CD4-positive, alpha-beta T cell treated with Interleukin-6 at 100 ng/mL for 8 hours (primary cell): ENCODE data around the gene PITPNM3.

Source experiments
- DNase-seq: peaks from one replicate; pipeline ENCODE4 v3.0.0-alpha.2; 2020; ENCODE audit warnings: mixed read lengths, low spot score

PITPNM3 gene

DNA sequence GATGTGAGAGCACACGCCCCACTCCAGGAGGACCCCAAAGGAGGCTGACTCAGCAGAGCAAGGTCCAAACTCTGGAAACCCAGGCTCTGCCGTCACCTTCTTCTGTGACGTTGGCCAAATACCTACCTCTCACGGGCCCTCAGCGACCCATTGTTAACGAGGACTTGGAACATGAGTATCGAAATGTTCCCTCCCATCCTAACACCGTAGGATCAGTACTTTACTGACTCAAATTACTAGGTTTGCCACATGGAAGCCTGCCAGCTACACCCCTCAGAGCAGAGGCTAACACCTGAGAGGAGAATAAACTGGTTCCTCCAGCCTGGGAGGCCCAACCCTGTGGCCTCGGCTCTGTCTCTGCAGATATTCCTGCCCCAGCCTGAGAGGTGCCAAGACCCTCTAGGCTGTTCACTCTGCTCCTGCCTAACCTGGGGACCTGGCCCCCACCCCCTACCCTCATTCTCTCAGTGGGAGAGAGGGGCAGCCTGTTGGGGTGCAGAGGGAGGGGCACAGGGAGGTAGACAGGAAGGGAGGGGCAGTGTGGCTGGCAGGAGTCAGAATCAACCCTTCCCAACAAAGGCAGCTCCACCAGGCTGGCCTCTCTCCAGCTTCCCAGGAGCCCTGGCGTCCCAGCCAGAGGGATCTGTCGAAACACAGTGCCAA is 4.4 kb downstream of the PITPNM3 start:
- no peak for DNase-seq

DNA sequence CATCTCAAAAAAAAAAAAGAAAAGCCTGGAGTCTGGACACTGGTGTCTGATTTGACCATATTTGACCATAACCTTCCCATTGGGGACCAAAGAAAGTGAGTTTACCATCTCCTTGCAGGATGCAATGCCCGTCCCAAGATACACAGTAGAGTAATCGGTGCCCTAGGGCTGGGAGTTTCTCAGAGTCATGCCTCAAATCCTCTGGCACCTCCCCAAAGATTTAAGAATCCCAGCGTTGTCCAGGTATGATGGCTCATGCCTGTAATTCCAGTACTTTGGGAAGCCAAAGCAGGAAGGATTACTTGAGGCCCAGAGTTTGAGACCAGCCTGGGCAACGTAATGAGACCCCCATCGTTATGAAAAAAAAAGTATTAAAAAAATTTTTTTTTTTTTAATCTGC is 5.0 kb downstream of the PITPNM3 start:
- DNase-seq: no peak

DNA sequence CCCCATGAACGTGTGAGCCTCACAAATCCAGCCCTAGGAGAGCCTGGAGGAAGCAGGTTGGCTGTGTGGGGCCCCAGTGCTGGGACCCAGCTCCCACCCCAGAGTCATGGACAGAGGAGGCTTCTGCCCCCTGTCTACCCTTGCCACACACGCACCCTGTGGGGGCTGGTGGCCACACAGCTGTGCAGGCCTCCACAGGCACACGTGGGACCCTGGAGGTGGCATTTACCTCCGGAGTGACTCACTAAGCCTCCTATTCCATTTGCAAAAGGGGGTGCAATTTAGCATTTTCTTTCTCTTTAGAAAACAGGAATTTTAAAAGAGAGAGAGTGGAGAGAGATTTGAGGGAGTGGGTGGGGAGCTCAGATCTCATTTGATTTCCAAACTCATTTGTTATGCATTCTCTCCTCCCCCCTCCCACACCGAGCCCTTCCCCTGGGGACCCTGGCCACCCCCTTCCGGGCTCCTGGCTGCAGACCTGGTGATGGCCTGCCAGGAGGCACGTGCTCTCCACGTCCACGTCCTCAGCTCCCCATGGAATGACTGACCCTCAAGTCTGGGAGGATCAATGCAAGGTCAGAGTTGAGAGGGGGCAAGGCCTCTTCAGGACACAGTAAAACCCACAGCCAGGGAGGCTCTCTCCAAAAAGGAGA is 6.8 kb downstream of the PITPNM3 start:
- DNase-seq: no peak

DNA sequence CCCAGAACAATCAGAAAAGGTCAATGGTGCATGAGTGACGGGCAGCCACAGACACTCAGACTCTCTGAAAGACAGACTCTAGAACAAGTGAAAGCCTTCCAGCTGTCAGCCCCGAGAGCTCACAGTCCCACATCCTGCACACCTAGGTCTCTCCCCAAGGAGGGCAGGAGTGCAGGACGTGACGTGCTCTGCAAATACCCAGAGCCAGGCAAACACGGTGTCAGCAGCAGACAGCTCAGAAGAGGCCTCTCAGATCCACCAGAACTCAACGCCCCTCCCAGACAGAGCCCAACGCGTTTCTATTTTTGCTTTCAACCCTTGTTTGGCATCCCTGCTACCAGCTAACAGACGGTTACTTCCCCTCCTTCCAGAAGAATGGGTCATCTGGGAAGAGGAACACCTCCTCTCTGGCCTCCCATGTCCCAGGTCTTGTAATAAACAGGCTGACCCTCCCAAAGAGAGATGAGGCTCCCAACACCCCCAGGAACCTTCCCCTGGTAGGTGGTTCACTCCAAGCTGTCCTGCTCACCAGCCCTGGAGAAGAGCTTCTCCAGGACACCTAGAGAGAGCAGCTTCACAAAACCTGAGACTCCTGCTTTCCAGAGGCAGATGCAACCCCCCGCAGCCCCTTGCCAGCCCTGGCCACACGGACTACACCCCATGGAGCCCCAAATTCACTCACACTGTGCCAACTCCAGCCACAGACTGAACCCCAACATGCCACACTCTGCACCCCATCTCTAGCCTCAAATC is 7.6 kb downstream of the PITPNM3 start:
- peak; percentile 8 for DNase-seq

DNA sequence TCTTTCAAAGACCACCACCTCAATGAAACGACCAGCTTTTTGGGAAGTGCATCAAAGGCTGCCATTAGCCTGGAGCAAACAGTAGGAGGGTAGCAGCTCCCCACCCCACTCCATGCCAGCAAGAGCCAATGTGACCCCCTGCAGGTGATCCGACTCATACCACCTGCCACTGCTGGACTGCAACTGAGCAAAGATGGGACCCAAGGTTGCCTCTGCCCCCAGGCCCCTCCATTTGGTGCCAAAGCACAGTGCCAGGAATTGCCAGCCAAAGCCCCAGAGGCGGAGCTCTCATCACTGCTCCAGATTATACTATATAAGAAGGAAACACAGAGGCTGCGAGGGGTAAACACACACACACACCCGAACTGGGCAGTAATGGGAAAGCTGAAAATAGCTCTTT is 8.3 kb downstream of the PITPNM3 start:
- no peak for DNase-seq

DNA sequence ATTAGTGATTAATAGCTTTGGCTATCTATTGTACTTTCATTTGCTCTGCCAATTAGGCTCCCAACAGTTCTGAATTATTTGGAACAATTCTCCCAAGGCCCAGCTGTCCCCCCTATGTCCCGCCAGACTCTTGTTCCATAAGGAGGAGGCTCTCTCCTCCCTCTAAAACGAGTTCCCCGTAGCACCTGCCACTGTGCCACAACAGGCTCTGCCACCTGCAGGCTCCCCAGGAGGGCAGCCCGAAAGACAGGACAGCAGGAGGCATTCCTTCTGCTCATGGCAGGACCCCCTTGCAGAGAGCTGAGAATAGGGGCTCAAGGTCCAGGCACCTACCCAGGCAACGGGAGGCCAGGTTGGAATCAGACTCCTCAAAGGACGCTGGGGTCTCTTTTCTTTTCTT is 9.0 kb downstream of the PITPNM3 start:
- no peak for DNase-seq

DNA sequence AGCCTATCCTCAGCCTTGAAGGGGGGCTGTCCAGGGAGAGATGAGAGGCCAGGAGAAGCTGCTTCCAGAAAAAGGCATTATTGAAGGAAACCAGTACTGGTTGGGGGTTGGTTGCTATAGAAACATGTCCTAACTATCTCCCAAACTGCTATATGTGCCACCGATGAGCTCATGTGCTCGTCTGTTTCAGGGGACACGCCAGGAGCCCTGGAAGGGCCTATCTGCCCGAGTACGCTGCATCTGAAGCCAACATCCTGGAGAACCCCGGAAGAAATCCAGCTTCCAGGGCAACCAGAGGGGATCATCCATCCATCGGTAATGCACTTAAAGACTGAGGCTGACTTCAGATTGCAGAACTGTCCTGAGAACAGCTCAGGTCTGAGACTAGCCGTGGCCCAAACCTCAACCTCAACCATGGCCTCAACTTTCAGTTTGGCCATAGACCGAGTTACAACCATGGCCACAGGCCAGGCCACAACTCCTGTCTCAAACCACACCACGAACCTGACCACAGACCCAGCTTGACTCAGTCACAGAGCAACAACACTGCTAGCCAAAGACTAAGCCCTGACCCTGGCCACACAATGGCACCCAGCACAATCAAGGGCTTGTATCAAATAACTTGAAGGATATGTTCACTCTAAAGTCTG is 10.2 kb downstream of the PITPNM3 start:
- DNase-seq: no peak

DNA sequence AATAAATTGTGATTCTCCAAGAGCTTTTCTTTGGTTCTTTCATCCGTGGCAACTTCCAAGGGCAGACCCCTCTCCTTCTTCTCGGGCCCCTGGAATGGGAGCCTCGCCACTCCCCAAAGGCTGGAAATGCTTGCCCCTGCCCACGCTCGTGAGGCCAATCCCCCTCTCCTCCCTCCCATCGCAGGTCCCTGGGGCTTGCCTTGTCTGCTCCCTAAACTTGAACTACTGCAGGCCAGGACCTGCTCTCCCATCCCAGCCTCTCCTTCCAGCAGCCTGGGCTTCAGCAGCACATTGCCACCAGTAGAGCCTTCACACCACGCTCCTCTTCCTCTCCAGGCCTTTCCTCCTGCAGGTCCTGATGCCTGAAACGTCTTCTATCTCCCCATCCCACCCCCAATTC is 11.1 kb downstream of the PITPNM3 start:
- DNase-seq: no peak

DNA sequence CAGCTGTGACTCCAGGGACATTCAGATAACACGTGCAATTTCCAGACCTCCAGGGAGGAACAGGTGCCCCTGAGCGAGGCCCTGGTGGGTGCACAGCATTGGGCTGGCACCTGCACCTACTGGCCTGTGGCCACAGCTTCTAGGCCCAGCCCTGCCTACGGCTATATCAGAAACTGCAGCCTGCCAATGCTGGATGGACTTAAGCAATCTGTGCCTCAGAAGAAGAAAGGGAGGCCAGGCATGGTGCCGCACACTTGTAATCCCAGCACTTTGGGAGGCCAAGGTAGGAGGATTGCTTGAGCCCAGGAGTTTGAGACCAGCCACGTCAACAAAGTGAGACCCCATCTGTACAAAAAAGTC is 12.4 kb downstream of the PITPNM3 start:
- no peak for DNase-seq

DNA sequence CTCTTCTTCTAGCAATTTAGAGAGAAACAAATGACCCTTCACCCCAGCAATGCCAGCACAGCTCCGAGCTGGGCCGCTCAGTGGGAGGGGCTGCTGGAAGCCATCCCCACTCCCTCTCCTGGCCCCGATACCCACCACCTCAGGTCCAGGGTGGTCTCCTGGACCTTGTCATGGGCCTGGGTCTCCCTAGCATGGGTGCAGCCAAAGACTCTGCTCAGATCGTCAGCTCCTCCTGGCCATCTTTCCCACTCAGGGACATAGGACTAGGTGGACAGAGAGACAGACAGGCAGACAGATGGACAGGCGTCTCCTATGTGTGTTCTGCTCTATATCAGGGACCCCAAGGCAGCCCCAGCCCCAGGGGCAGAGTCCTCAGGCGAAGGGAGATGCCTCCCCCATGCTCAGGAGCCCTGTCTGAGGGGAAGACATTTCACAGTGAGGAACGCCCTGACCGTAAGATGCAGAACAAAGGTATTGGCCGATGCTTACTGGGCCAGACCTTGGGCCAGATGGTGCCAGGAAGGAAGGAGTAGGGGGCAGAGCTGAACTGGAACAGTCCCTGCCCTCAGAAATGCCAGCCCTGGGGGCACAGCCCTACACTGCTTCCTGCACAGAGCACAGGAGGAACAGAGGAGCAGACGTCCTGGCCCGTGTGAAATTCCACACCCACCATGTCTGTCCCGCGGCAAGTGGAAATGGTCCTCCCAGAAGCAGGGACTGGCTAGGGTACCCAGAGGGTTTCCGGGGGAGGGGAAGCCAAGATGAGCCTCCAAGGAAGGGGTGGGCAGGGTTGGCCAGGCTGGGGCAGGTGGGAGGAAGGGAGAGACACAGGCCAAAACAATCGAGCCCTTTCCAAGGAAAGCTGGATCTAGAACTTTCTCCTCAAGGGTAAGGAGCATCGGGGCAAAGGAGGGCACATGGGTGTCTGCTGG is 13.0 kb downstream of the PITPNM3 start:
- no peak for DNase-seq

DNA sequence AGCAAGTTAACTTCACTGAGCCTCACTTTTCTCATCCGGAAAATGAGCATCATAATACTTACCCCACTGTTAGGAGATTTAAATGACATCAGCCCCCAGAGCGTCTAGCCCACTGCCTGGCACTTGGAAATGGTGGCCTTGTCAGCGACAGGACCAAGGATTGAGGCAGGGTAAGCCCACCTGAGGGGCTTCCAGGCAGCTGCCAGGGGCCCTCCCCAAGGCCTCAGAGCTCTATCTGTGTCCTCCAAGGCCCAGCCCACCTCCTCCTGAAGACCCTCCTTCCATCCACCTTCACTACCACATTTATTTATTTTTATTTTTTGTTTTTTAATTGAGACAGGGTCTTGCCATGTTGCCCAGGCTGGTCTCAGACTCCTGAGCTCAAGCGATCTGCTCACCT is 13.8 kb downstream of the PITPNM3 start:
- DNase-seq: no peak

DNA sequence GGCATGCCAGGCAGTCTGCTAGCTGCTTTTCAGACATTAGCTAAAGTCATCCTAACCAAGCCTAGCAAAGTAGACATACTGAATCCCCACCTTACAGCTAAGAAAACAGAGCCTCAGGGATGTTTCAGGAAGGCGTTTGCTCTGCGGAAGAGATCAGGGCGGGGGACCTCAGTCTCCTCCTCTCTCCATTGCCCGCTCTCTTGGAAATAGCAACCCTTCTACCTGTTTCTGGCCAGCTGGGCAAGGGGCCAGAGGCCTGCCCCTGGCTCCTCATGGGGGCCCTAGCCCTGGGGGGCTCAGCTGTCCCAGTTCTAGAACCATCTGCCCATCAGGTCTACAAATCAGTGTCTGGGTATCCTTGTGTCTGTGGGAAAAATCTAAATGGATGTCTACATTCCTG is 14.5 kb downstream of the PITPNM3 start:
- no peak for DNase-seq

DNA sequence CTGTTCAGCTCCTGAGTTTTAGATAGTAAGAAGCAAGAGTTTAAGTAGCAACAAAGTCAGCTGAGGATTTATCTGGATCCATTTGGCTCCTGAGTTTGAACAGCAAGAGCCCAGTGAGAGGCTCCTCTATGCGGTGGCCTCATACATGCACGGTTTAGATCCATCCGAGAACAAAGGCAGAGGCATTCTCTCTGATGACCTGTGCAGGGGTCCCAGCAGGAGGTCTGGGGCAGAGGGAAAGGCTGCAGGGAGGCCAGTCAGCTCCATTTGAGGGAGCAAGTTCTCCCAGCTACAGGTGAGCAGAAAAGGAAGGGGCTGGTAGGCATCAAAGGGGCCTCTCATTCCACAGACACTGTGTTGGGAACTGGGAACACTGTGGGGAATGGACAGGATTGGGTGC is 16.5 kb downstream of the PITPNM3 start:
- DNase-seq: no peak

DNA sequence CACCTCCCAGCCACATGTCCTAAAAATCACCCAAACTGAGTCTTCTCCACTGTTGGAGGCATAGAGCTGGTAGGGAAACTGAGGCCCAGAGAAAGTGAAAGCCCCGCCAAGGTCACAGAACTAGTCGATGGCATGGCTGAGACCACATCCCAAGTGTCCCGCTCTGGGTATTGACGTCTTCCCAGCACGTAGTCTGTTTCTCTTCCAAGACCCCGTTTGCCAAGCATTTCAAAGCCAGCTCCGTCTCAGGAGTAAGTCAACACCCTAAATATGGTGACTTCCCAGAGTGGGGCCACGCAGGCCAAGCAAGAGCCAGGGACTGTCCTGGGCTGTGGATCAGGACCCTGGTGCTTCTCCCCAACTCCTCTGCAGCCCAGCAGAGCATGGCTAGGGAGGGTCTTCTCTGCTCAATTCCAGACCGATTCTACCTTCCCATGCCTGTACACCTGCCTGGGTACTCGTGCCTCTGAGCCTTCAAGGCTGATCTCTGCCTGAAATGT is 19.7 kb downstream of the PITPNM3 start:
- DNase-seq: no peak

DNA sequence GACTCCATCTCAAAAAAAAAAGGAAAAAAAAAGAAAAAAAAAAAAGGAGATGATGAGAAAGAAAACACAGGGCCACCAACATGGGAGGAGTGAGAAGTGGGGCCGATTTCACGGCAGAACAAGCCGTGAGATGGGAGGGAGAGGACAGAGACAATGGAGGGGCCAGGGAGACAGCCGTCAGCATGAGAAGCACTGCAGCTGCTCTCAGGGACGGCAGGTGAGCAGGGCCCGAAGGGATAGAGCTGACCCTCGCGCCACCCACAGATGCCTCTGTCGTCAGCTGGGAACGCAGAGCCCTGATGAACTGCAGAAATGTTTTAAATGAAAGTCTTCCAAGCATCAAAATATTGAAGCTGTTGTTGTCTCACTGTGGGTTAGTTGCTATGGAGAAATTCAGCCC is 20.3 kb downstream of the PITPNM3 start:
- no peak for DNase-seq

DNA sequence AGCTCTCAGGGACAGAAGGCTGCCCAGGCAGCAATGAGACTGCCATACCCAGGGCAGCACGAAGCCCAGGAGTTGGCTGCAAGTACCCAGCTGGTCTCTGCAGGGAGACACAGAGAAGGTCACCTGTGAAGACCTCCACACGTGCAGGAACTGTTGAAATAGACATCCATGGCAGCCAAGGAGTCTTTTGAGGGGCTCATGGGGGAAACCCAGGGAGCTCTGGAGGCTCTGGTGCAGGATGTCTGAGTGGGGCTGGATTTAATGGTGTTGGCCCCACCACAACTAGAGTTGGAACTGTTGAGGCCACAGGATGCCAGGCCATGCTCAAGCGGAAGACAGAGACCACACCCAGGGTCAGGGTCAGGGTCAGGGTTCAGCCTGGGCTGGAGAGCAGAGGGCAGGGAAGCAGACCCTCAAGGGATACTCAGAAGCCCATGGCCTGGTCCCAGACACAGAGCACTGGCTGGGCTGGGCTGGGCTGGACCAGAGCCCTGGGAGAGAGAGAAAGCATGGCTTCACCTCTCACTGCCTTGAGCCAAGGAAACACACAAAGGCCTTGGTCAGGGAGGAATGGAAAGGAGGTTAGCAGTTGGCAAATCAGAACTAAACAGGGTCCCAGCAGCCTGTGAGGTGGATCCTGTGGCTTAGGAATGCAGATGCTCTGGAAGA is 21.4 kb downstream of the PITPNM3 start:
- no peak for DNase-seq

DNA sequence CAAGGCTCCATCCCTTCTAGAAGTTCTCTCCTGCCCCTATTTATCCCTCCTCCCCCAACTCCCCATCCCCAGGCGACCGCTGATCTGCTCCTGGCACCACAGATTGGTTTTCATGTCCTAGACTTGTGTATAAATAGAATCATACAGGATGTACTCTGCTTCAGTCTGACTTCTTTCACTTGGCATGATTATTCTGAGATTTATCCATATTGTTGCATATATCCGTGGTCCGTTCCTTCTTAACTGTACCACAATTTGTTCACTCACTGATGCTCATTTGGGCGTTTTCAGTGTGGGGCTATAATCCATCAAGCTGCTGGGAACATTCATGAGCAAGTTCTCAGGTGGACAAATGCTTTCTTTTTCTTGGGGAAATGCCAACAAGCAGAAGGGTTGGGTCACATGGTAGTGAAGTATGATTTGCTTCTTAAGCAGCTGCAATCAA is 23.9 kb downstream of the PITPNM3 start:
- no peak for DNase-seq

DNA sequence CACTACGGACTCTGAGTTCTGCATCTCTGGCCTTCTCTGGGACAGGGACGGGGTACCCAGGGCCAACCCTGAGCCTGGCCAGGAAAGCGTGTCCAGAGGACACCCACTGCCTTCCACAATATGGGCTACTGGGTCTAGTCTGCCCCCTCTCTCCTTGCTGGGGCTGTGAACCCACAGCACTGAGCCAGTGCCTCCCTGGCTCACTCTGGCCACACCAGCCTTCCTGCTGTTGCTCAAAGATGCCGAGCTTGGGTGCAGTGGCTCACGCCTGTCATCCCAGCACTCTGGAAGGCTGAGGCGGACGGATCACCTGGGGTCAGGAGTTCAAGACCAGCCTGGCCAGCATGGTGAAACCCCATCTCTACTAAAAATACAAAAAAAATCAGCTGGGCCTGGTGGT is 24.8 kb downstream of the PITPNM3 start:
- DNase-seq: no peak

DNA sequence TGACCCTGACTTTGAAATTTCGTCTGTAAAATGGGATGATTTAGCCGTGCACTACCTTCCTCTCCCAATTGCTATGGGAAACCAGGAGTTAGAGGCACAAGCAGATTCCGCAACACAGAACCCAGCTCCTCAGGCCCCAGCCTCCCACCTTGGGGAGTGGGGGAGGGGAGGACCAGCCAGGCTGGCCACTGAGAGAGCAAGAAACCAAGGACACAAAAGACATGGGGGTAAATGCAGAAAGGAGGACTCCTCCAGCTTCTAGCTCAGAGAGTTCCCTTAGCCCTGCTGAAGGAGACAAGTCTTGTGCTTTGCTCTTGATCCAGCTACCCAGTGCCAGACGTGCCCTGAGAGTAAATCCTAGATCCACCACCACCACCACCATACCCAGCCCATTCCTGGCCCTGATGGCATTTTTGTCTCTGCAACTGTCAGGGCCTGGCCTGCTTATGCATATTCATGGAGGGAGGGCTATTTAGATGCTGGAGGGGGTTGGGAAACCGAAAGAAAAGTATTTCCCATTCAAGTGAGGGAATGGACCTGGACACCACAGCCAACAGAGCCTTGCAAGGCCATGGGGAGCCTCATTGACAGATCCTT is 25.9 kb downstream of the PITPNM3 start:
- no peak for DNase-seq

DNA sequence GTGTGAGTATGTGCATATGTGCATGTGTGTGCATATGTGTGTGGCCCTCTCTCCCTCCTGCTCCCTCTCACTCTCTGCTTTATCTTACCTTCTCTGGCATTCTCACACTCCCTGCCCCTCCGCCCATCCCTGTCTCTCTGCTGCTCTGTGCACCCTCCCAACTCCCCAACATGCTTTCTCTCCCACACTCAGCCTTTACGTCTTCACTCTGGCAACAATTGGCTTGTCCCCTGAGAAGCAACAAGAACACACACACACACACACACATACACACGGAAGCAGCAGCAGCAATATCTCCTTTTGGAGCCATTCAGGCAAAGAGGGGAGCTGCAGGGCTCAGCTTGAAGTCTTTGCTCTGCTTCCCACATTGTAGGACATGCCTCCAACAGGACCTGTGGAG is 27.8 kb downstream of the PITPNM3 start:
- DNase-seq: no peak
